HFFc6 (cell line): ENCODE data around the gene F7. TPM values are rescaled to one million over a fixed set of nuclear protein-coding genes. Genes with fewer than 3 reads are reported as not detected.
"Not testable (repeated sequence)": the region's sequence is repeated elsewhere in the genome, so short reads cannot be mapped to it uniquely, and the experiment has no call there.

Experiments used
- DNase-seq: peaks from one replicate; pipeline ENCODE4 v3.0.0-alpha.2; 2018
- H3K27ac Mint-ChIP-seq: 2 replicates; pipeline ENCODE4 v1.8.0; 2020; ENCODE audit warnings: mild to moderate bottlenecking, mixed read lengths
- H3K27me3 Mint-ChIP-seq: 2 replicates; pipeline ENCODE4 v1.8.0; 2021; ENCODE audit warnings: mild to moderate bottlenecking, moderate library complexity, mixed read lengths; ENCODE audit not compliant: insufficient read depth
- H3K36me3 Mint-ChIP-seq: 2 replicates; pipeline ENCODE4 v1.8.0; 2021; ENCODE audit warnings: low read depth, mixed read lengths
- H3K4me1 Mint-ChIP-seq: 2 replicates; pipeline ENCODE4 v1.8.0; 2020; ENCODE audit warnings: low read depth, mixed read lengths
- H3K4me3 Mint-ChIP-seq: 2 replicates; pipeline ENCODE4 v1.8.0; 2020; ENCODE audit warnings: mild to moderate bottlenecking, moderate library complexity, mixed read lengths
- H3K9me3 Mint-ChIP-seq: 2 replicates; pipeline ENCODE4 v1.8.0; 2020; ENCODE audit warnings: mild to moderate bottlenecking, mixed read lengths
- CTCF ChIP-seq: fragments of 200-600 bp; sonication (generic); IDR thresholded peaks from 2 replicates; pipeline ENCODE4 v1.5.0; 2021; ENCODE audit warnings: antibody characterized with exemption, mild to moderate bottlenecking
- total RNA-seq, 6 experiments: library from RNA; stranded (reverse); fragmentation: NEBNext Ultra II Directional; extraction: Animal tissue kit (Norgen Biotek cat#: 25700); gene quantifications; 2 replicates in 1 of 6; 3 replicates in 5 of 6; pipeline ENCODE4 v1.2.3, GENCODE V29; 2021

The F7 gene
- total RNA-seq, 6 experiments from 2014 or later, result not detected

- TF ChIP-seq CTCF, result no peak
- H3K4me3 Mint-ChIP-seq, result no peak overlapping the region
- no peaks in the 10 kb centered on the region for H3K36me3 Mint-ChIP-seq
- H3K27ac Mint-ChIP-seq, result no peak overlapping the region
- H3K4me1 Mint-ChIP-seq, result no peaks in the 10 kb centered on the region
- no peak for DNase-seq
- no peaks in the 10 kb centered on the region for H3K9me3 Mint-ChIP-seq
- H3K27me3 Mint-ChIP-seq, result peaks cover 14% of the 10 kb centered on the region
Observed at GRCh38 chr13:113077953-113078901, 27.4 kb upstream of the F7 start.

DNA sequence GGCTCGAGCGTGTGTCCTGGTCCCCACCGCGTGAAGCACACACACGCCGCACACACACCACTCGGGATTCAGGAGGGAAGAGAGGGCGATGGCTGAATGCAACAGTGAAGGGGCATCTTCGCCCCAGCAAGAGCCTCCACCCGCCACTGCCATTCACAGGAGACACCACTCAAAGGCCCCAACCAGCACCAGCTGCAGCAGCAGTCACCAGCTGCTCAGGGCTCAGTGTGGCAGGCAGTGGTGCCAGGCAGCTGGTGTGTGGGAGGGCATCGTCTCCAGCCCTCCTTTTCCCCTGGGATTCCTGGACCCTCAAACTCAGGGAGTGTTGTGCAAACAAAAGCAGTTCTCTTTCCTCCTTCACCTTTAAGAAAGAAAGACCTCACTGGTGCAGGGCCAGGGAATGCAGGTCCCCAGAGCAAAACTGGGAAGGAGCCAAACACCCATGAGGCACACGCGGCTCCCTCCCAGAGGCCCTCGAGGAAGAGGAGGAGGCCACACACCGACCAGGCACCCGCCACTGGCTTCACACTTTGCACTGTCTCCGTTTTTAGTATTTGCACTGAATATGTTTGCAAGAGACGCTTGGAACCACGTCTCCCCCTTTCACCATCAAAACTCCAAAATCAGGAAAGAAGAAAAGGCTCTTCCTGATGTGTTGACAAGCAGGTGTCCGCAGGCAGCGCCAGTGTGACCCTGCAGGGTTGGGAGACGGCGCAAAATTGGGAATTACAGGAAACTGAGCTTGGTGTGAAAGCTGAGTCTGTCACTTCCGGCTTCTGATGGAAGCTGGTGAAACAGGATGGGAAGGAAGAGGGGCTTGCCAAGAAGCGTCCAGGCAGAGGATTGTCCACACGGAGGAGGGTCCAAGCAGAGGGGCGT lies 26.4 kb upstream of the F7 start:
- no peak overlapping the region for H3K4me3 Mint-ChIP-seq
- no peaks in the 10 kb centered on the region for H3K36me3 Mint-ChIP-seq
- no peak for TF ChIP-seq CTCF
- H3K27ac Mint-ChIP-seq, result no peak overlapping the region
- H3K9me3 Mint-ChIP-seq, result no peaks in the 10 kb centered on the region
- no peaks in the 10 kb centered on the region for H3K4me1 Mint-ChIP-seq
- DNase-seq, result no peak
- H3K27me3 Mint-ChIP-seq, result peaks cover 20% of the 10 kb centered on the region

DNA sequence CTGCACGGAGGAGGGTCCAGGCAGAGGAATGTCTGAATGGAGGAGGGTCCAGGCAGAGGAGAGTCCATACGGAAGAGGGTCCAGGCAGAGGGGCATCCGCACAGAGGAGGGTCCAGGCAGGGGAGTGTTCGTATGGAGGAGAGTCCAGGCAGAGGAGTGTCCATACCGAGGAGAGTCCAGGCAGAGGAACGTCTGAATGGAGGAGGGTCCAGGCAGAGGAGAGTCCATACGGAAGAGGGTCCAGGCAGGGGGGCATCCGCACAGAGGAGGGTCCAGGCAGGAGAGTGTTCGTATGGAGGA lies 25.9 kb upstream of the F7 start:
- H3K9me3 Mint-ChIP-seq, H3K4me1 Mint-ChIP-seq, H3K4me3 Mint-ChIP-seq, H3K27ac Mint-ChIP-seq, H3K36me3 Mint-ChIP-seq, DNase-seq: not testable (repeated sequence)
- peaks cover 21% of the 10 kb centered on the region for H3K27me3 Mint-ChIP-seq

DNA sequence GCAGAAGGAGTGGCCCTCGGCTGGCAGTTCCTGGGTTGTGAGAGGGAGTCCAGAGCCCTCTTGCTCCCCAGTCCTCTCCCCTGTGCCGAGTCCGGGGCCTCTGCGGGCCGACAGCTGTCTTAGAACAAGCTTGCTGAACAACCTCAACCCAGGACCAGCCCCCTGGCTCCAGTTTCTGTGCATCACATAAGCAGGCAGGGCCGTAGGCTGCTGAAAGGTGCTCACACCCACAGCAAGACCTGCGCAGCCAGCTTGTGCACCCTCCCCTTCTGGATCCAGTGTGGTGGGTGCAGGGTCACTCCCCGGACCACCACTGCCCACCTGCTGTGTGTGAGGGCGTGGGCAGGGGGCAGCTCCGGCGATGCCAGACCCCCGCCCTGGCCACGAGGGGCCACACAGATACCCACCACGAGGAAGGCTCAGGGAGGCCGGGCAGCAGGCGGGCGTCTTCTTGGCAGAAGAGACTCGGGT lies 25.2 kb upstream of the F7 start:
- no peaks in the 10 kb centered on the region for H3K4me1 Mint-ChIP-seq

DNA sequence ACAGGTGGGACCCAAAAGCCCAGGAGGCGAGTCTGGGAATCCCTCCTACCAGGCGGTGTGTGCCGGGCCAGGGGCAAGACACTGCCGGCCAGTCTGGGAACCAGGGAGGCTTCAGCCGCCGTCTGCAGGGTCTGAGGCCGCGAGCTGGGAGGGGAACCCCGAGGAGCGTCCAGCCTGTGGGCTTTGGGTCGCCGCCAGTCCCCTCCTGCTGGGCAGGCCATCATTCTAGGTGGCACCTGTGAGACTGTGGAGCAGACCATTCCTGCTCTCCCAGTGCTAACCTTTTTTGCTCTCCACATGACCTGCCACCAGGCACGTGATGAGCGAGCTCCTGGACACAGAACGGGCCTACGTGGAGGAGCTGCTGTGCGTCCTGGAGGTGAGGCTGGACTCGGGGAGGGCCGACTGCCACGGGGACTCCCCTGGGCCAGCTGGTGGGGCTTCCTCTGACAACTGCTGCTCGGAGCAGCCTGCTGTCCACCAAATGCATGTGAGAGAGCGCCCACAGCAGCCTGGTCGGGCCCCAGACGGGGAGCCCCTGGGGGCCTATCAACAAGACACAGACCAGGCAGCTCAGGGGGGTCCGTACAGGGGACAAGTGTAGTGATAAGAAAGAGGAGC lies 24.6 kb upstream of the F7 start:
- Mint-ChIP-seq H3K4me1 (no peaks in the 10 kb centered on the region), H3K36me3 (no peaks in the 10 kb centered on the region), H3K27ac (no peak overlapping the region), H3K4me3 (no peak overlapping the region), H3K9me3 (no peaks in the 10 kb centered on the region), H3K27me3 (peaks cover 21% of the 10 kb centered on the region)
- DNase-seq, result no peak
- TF ChIP-seq CTCF, result no peak

More for the DNA sequence above, 25.2 kb upstream of the F7 start:
- TF ChIP-seq CTCF, result no peak
- Mint-ChIP-seq H3K27me3 (peaks cover 21% of the 10 kb centered on the region), H3K9me3 (no peaks in the 10 kb centered on the region), H3K36me3 (no peaks in the 10 kb centered on the region), H3K27ac (no peak overlapping the region), H3K4me3 (no peak overlapping the region)
- no peak for DNase-seq
